ENCODE measurements around the gene OR6C70.

The OR6C70 gene

GRCh38 chr12:55470088-55470829, at the start of gene OR6C70:
OR6C70 (minus strand) TSS chr12:55470138; CDS start chr12:55470138, 0 bp downstream.
- H3K36me3 ChIP-seq (ENCODE audit: insufficient read depth, low read length), result no peaks in the 10 kb centered on the region
- TF ChIP-seq CTCF (IDR thresholded peaks at IDR 0.05; ENCODE audit: low read length) (no peak), EZH2 (IDR thresholded peaks at IDR 0.05; ENCODE audit: borderline replicate concordance, low read length) (no peak)

GRCh38 chr12:55516391-55516790, 46.5 kb upstream of the OR6C70 start:
- Histone ChIP-seq H3K9ac (ENCODE audit: low read length) (no peak overlapping the region), H3F3A (ENCODE audit: insufficient read depth, low read length) (no peaks in the 10 kb centered on the region), H3K9me2 (ENCODE audit: low read depth, low read length) (no peaks in the 10 kb centered on the region), H3K4me2 (ENCODE audit: low read length) (no peak overlapping the region), H3K36me3 (ENCODE audit: insufficient read depth, low read length) (no peaks in the 10 kb centered on the region), H2AFZ (ENCODE audit: low read length) (no peak overlapping the region), H3K79me2 (ENCODE audit: insufficient read depth, low read length) (no peaks in the 10 kb centered on the region), H3K4me3 (ENCODE audit: low read depth, low read length, poor library complexity, severe bottlenecking) (no peak overlapping the region), H4K20me1 (ENCODE audit: insufficient read depth, low read length) (no peaks in the 10 kb centered on the region), H3K27ac (ENCODE audit: low read depth, low read length, poor library complexity, severe bottlenecking) (no peak overlapping the region), H3K4me1 (ENCODE audit: insufficient read depth, low read length, severe bottlenecking) (no peaks in the 10 kb centered on the region), H3K9me3 (ENCODE audit: low read length) (no peaks in the 10 kb centered on the region), H3K27me3 (ENCODE audit: insufficient read depth, low read length) (no peaks in the 10 kb centered on the region)
- TF ChIP-seq CTCF (IDR thresholded peaks at IDR 0.05; ENCODE audit: low read length), result no peak
- no peak for TF ChIP-seq EZH2 (IDR thresholded peaks at IDR 0.05; ENCODE audit: borderline replicate concordance, low read length)

More at GRCh38 chr12:55470088-55470829, at the start of gene OR6C70:
- Histone ChIP-seq H3K27me3 (ENCODE audit: insufficient read depth, low read length) (no peaks in the 10 kb centered on the region), H3K4me2 (ENCODE audit: low read length) (no peak within 1 kb of the TSS), H3K4me3 (ENCODE audit: low read depth, low read length, poor library complexity, severe bottlenecking) (no peak within 1 kb of the TSS), H2AFZ (ENCODE audit: low read length) (no peak within 1 kb of the TSS), H3K9me3 (ENCODE audit: low read length) (no peaks in the 10 kb centered on the region), H3K79me2 (ENCODE audit: insufficient read depth, low read length) (no peaks in the 10 kb centered on the region), H3F3A (ENCODE audit: insufficient read depth, low read length) (no peaks in the 10 kb centered on the region), H3K9me2 (ENCODE audit: low read depth, low read length) (no peaks in the 10 kb centered on the region), H3K9ac (ENCODE audit: low read length) (no peak within 1 kb of the TSS), H3K27ac (ENCODE audit: low read depth, low read length, poor library complexity, severe bottlenecking) (no peak within 1 kb of the TSS), H3K4me1 (ENCODE audit: insufficient read depth, low read length, severe bottlenecking) (no peaks in the 10 kb centered on the region), H4K20me1 (ENCODE audit: insufficient read depth, low read length) (no peaks in the 10 kb centered on the region)

- no peak overlapping the region for H3K9ac ChIP-seq (ENCODE audit: low read length)
- no peaks in the 10 kb centered on the region for H3F3A ChIP-seq (ENCODE audit: insufficient read depth, low read length)
- H3K27ac ChIP-seq (ENCODE audit: low read depth, low read length, poor library complexity, severe bottlenecking), result no peak overlapping the region
These were observed 45.8 kb upstream of the OR6C70 start for GRCh38 chr12:55515696-55516095.

More at GRCh38 chr12:55515696-55516095, 45.8 kb upstream of the OR6C70 start:
- H3K4me1 ChIP-seq (ENCODE audit: insufficient read depth, low read length, severe bottlenecking), result no peaks in the 10 kb centered on the region
- no peaks in the 10 kb centered on the region for H4K20me1 ChIP-seq (ENCODE audit: insufficient read depth, low read length)
- H3K4me2 ChIP-seq (ENCODE audit: low read length), result no peak overlapping the region
- H3K4me3 ChIP-seq (ENCODE audit: low read depth, low read length, poor library complexity, severe bottlenecking), result no peak overlapping the region
- no peaks in the 10 kb centered on the region for H3K79me2 ChIP-seq (ENCODE audit: insufficient read depth, low read length)
- no peaks in the 10 kb centered on the region for H3K27me3 ChIP-seq (ENCODE audit: insufficient read depth, low read length)
- no peaks in the 10 kb centered on the region for H3K9me2 ChIP-seq (ENCODE audit: low read depth, low read length)
- H3K36me3 ChIP-seq (ENCODE audit: insufficient read depth, low read length), result no peaks in the 10 kb centered on the region
- H3K9me3 ChIP-seq (ENCODE audit: low read length), result no peaks in the 10 kb centered on the region
- no peak overlapping the region for H2AFZ ChIP-seq (ENCODE audit: low read length)
- TF ChIP-seq EZH2 (IDR thresholded peaks at IDR 0.05; ENCODE audit: borderline replicate concordance, low read length) (no peak), CTCF (IDR thresholded peaks at IDR 0.05; ENCODE audit: low read length) (peak; percentile 9; the same call in 1 of the 2 replicates)

Data from OCI-LY1 (cell line).